HG02885 (cell line): ENCODE data around the gene NME5.

Source experiments
- ATAC-seq: cut with Tn5 transposase; IDR thresholded peaks from one replicate; pipeline ENCODE4 v1.9.1; 2021; ENCODE audit warnings: mild to moderate bottlenecking; ENCODE audit not compliant: unreplicated experiment, poor library complexity

The NME5 gene

DNA sequence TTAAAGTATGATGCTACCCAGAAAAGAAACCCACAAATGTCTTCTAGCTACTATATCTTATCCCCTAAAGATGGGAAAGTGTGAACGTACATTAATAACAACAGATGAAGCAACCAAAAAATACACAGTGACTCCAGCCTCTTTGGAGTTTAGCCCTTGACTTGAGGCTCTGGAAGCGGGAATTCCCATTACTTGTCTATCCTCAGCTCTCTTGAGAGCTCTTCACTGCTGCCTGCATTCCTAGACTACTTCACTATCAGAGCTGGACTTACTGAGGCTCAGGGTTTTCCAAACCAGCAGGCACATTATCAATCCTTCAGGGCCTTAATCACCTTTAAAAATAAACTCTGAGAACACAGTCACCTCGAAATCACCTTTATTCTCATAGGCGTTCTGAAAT lies 1.0 kb upstream of the NME5 start:
- no peak for ATAC-seq

DNA sequence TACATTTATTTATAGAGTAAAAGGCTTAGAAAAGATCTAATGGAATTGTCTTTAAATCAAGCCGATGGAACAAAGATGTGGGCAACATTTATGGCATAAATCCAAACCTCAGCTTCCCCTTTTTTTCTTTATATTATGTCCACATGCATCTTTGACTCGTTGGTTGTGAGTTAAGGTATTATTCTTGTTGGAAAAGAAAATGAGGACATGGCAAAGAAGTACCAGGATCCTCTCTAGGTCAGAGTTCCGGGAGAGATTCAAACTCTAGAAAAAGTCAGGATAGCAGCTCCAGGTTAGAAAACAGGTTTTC lies 508 bp upstream of the NME5 start:
- no peak for ATAC-seq

DNA sequence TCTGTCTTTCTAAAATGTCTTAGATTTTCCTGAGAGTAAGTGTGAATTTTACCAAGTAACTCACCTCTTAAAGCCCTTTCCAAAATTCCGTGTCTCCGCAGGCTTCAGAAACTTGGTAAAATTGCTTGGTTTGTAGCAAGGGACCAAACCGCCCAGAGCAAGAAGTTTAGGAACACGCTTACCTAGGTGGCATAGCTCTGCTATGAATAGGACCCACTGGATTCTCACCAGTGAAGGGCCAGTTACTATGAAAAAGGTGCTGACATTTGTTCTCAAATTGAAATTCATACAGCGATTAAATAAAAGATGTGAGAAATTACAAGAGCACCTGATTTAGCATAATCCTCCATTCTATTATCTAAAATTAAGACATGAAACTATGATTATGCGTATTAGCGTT lies 6.7 kb downstream of the NME5 start:
- no peak for ATAC-seq

DNA sequence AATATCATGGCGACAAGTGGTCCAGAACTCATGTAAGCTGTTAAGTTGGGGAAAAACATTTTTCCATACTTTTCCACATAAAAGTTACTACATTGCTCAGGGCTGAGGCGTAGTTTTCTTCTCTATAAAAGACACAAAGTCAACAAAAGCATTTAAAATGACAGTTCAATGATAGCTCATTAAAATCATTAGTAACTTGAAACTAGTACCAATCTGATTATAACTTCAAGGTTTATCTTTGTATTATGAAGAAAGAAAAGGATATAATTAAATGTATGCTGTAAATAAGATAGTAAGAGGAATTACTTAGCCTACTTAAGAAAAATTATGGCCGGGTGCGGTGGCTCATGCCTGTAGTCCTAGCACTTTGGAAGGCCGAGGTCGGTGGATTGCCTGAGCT lies 9.9 kb downstream of the NME5 start:
- ATAC-seq: no peak

DNA sequence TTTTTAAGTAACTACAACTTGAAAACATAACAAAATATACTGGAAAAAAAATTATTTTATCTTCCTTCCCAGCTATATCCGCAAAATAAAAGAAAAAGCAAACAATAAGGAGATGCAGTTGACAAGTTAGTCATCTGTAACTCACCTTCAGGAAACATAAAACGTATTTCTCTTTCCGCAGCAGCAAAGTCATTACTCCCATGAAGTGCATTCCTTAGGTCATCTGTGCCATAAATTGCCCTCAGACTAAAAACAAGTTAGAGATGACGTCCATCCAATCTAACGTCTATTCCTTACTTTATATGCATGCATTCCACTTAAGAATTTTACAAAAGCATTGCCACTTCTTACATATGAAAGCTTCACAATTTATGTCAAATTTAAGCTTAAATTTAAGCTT lies 10.9 kb downstream of the NME5 start:
- ATAC-seq: no peak

DNA sequence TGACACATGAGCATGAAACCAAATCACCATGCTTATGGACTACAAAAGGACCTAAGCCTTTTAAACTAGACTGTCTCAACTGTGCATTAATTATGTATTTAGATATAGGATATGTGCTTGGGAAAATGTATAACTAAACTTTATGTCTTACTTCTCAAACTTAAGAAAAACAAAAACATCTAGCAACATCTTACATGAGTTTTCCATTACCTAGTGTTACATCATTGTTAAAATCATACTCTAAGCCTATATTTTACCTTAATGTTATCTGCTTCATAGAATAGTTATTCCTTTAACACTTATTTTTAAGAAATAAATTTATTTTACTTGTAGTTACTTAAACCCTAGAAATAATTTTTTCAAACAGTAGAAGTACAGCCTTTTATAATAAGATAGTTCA lies 24.0 kb downstream of the NME5 start:
- ATAC-seq: no peak

DNA sequence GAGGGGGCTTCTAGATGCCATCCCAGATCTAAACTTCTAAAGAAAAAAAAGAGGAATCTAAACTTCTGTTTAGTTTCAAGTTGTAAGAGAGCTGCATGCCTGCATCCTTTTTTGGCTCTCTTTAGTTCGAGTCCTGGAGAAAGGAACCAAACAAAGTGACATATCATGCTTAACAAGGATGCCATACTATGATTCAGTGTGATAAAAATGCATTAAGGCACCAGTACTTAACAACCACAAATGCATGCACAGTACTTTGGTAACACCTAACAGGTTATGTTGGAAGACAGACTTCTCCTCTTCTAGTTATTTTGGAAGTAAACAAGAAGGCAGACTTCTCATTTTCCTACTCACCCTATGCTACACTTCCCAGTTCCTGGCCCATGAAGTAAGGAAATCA lies 27.3 kb downstream of the NME5 start:
- no peak for ATAC-seq

DNA sequence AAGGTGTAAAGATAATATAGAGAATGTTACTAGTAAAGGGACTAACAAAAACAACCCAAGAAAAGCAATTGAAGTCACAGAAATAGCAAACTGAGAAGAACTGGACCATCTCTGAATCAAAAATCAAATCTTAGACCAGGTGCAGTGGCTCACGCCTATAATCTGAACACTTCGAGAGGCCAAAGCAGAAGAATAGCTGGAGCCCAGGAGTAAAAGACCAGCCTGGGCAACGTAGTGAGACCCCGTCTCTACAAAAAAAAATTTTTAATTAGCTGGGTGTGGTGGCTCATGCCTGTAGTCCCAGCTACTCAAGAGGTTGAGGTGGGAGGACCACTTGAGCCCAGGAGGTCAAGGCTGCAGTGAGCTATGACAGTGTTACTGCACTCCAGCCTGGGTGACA lies 28.0 kb downstream of the NME5 start:
- ATAC-seq: no peak

DNA sequence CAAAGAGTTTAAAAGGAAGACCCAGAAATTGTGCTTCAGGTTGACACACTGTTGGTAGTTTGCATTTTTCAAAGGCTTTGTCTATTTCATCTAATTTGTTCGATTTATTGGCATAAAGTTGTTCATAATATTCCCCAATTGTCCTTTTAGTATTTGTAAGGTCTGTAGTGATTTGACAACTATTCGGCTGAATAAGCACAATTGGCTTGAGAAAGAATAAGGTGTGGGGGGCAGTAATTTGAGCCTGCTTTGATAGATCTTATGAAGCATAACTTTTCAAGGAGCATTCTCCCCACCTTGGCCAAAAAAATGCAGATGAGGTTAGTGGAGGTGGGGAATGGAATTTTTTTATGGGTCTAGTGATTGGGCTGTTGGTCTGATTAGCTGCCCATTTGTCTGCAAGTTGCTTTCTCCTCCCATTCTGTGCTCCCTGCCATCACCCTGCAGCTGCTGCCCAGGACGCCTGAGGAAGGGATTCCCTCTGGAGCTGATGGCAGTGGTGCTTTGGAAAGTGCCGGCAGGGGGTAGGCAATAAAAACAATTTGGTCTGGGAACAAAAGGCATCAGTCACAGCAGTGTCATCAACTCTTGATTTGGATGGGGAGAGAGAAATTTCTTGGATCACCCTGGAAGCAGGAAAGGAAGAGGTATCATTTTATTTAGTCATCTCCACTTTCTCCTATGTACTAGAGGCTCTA lies 28.8 kb downstream of the NME5 start:
- no peak for ATAC-seq

DNA sequence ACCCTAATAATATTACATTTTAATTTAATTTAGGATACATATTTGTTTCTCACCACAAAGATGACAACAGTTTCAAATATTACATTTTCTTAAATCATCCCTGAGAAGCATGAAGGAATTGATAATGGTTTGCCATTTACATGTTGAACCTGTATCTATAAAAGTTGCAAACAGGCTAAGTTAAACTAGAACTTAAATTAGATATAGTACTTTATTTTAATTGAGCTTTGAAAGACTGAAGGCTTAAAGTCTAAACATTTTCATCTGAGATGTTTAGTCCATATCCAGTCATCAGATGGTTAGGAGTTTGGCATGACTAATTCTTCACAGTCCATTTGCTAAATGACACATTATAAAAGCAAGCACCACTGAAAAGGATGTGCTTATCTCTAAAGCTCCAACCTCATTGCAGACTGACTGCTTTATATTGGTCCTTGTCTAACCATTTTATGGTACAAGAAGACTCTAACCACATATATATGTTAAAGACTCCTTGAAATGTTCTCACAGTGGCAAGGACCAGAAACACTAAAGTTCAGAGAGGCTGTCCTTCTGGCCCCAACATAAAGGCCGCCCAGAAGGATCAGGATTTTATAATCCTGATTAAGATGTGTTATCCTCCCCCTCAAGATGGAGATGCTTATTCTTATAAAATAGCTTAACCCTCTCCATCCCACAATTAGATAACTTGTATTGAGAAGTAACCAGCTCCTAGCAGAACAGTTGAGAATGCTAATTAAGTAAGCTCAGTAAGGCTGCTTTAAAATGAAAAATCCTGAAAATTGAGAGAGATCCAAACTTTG lies 29.6 kb downstream of the NME5 start:
- ATAC-seq: no peak

DNA sequence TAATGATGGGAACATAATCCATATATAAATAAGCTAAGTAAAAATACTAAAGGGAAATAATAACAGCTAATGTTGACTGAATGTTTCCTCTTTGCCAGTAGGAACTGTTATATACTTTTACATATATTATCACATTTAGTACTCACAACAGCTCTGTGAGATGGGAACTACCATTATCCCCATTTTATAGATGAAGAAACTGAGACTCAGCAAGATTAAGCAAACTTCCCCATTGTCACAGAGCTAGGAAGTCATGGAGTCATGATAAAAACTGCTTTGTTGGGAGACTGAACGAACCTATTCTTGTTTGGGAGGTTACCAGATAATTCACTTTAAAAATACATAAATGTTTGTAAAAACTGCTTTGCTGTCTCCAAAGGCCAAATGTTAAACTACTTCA lies 32.0 kb downstream of the NME5 start:
- no peak for ATAC-seq

DNA sequence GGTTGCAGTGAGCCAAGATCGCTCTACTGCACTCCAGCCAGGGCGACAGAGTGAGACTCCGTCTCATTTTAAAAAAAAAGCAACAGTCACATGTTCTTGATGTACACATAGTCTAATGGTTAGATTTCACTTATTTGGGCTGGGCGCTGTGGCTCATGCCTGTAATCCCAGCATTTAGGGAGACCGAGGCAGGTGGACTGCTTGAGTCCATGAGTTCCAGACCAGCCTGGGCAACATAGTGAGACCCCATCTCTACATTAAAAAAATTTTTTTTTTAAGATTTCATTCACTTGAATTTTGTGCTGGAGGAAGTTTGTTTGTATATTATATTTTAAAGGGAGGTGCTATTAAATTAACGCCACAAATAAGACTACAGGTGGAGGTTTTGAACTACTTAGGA lies 33.5 kb downstream of the NME5 start:
- no peak for ATAC-seq

DNA sequence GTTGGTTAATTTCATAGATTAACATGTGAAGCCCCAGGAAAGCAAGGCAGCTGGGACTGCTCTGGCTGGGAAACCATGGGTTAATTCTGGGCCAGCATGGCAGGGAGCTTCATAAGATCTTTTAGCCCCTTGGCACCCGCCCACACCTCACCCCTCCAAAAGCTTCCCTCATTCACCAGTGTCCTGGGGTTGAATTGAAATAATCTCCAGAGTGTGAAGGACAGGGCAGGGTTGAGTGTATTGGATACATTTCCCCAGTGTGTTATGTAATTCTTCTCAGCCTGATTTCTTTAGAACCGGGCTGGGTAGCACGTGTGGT lies 36.0 kb downstream of the NME5 start:
- no peak for ATAC-seq

DNA sequence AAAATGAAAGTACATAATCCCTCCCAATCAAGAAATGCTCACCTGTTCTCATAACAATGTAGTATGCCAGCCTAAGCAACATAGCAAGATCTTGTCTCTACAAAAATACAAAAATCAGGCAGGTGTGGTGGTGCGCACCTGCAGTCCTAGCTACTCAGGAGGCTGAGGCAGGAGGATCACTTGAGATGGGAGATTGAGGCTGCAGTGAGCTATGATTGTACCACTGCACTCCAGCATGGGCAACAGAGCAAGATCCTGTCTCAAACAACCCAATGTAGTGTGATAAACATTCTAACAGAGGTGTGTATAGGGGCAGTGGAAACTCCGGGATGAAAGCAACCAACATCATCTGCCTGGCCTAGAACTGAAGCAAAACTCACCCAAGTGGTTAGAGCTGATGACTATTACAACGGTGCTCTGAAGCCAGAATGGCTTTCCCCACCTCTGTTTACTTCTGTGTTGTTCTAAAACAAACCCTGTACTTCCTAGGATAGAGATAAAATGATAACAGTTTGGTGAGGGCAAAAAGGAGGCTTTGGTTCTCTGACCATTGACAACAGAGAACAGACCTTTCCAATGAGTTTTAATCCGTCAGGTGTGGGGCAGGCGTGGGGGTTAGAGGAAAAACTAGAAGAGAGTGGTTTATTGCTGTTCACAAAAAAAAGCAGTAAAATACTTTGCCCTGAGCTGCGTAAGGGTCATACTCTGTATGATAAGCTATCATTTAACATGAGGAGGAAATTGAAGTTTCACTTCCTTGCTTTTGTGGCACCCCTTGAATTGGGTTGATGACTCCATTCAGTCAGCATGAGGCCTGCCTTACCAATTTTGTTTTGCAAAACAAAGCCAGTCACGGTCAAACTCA lies 36.5 kb downstream of the NME5 start:
- ATAC-seq: no peak

DNA sequence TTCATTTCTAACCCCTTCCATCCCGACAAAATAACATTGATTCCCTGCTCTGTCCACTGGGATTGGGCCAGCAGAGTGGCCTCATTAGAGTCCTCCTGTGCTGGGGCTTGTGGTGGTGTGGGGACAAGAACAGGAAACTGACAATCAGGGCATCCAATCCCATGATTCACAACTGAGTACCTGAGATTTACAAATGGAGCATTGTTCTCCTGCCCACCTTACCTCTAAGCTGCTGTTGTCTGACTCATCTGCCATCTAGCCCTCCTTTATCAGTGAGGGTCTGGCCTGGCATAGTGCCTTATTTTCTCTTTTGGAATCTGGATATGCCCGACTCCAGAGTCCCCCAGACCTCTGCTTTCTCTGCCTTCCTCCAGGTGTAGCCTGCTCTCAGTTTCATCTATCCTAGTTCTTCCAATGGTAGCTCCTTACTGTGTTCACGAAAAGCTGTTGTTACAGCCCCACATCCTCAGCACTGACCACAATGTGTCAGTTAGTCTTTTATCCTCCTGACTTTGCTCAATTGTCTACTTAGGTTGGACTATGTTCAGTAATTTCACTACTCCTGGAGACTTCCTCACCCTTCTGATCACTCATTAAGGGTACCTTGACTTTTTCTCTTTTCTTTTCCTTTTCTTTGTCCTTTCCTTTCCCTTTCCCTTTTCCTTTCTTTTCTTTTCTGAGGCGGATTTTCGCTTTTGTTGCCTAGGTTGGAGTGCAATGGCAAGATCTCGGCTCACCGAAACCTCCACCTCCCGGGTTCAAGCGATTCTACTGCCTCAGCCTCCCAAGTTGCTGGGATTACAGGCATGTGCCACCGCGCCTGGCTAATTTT lies 42.0 kb downstream of the NME5 start:
- ATAC-seq: no peak

DNA sequence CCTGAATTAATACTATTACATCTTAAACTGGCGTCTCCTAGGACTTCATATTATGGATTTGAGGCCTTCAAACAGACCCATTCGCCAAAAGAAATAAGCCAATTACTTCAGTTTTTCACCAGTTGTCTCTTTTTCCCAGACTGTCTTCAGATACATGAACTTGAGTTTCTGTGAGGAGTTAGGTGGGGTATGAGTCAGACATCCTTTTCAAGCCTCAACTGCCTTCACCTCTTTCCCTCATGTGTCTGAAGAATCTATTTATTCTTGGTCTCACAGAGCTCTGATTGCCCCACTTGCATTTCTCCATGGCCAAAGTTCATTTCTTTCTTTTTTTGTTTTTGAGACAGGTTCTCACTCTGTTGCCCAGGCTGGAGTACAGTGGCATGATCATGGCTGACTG lies 42.9 kb downstream of the NME5 start:
- no peak for ATAC-seq

DNA sequence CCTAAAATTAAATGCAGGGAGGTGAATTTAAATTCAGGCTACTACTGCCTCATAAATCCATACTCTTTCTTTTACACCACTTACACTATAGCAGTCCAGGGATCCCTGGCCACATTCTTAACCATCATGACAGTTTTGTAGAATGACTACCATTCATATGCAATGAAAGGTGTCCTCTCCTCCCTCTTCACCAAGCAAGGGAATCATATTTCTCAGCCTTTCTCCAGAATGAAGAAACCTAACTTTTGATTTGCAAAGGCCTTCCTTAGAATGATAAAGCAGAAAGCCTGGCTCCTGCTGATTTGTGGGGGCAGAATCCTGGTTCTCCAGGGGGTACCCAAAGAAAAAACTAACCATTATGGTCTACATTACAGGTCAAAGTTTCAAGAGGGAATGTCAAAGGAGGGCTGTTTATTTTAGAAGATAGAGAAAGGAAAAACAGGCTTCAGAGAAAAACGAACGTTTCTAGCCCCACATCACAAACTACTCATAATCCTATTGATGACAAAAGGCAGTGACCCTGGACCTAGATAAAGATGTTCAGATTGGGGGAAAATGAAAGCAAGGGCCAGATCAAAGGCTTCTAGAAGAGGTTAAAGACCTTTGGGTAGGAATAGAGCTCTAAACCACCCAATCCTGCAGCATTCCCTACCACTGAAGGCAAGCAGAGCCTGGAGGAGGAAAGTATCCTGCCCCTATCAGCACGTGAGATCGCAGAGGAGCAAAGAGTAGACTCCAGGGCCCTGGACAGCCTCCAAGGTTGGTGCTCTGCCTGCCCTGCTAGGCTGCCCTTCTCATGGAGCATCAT lies 43.9 kb downstream of the NME5 start:
- ATAC-seq: no peak

DNA sequence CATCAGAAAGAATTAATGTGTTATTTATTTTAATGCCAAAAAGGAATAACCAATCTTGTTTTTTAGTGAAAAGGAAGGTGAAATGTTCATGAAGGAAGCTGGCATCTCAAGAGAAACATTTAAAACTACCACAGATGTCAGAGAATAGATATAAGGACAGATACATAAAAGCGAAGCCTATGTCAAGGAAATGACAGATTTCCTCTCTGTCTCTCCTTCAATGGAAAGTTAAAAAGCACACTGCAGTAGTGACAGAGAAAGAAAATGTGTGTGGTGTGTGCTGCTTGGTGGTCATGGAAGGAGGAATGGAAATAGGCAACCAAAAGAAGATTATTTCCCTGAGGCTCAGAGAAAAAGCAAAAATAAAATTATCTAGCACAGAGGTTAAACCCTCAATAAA lies 46.2 kb downstream of the NME5 start:
- ATAC-seq: no peak

DNA sequence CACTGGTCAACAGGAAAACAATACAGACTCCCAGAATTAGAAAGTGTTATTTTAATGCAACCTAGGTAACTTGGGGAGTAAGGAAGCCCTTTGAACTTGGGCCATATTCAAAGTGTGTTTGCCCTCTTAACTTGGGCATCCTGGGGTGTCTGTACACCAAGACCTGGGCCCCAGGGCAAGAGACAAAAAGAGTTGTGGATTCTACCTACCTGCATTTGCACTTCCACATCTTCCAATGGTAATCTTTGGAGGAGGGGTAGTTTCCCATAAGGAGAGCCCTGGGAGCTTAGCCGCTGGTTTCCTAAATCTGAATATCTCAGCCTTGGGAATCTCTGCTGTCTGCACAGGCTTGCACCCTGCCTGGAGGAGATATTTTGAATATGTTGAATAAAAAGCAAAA lies 46.9 kb downstream of the NME5 start:
- no peak for ATAC-seq

DNA sequence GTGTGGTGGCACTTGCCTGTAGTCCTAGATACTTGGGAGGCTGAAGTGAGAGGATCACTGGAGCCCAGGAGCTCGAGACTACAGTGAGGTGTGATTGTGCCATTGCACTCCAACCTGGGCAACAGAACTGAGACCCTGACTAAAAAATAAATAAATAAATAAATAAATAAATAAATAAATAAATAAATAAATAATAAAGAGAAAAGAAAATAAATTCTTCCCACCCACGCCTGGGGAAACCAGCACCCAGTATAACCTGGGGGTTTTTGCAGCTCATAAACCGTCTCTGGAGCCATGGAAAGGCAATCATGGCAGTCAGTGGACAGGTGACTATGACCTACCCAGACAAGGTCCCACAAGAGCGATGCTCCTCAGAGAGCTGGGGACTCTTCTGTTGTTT lies 47.5 kb downstream of the NME5 start:
- no peak for ATAC-seq
